Ureter (tissue), 1 donor: ENCODE results near the gene SLC34A2. TPM values are rescaled to one million over a fixed set of nuclear protein-coding genes. Genes with fewer than 3 reads are reported as not detected.
"Not testable (repeated sequence)": the region's sequence is repeated elsewhere in the genome, so short reads cannot be mapped to it uniquely, and the experiment has no call there.

Source experiments
- DNase-seq: peaks from one replicate; pipeline ENCODE4 v3.0.0-alpha.2; 2020; ENCODE audit warnings: low spot score
- total RNA-seq: library from RNA; stranded (reverse); gene quantifications from one replicate; pipeline ENCODE4 v1.2.4, GENCODE V29; 2023
- donor health status: DM: yes; HTN: yes; CAD: no.

SLC34A2 gene, protein sequence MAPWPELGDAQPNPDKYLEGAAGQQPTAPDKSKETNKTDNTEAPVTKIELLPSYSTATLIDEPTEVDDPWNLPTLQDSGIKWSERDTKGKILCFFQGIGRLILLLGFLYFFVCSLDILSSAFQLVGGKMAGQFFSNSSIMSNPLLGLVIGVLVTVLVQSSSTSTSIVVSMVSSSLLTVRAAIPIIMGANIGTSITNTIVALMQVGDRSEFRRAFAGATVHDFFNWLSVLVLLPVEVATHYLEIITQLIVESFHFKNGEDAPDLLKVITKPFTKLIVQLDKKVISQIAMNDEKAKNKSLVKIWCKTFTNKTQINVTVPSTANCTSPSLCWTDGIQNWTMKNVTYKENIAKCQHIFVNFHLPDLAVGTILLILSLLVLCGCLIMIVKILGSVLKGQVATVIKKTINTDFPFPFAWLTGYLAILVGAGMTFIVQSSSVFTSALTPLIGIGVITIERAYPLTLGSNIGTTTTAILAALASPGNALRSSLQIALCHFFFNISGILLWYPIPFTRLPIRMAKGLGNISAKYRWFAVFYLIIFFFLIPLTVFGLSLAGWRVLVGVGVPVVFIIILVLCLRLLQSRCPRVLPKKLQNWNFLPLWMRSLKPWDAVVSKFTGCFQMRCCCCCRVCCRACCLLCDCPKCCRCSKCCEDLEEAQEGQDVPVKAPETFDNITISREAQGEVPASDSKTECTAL
- 2.5 TPM for total RNA-seq

DNA sequence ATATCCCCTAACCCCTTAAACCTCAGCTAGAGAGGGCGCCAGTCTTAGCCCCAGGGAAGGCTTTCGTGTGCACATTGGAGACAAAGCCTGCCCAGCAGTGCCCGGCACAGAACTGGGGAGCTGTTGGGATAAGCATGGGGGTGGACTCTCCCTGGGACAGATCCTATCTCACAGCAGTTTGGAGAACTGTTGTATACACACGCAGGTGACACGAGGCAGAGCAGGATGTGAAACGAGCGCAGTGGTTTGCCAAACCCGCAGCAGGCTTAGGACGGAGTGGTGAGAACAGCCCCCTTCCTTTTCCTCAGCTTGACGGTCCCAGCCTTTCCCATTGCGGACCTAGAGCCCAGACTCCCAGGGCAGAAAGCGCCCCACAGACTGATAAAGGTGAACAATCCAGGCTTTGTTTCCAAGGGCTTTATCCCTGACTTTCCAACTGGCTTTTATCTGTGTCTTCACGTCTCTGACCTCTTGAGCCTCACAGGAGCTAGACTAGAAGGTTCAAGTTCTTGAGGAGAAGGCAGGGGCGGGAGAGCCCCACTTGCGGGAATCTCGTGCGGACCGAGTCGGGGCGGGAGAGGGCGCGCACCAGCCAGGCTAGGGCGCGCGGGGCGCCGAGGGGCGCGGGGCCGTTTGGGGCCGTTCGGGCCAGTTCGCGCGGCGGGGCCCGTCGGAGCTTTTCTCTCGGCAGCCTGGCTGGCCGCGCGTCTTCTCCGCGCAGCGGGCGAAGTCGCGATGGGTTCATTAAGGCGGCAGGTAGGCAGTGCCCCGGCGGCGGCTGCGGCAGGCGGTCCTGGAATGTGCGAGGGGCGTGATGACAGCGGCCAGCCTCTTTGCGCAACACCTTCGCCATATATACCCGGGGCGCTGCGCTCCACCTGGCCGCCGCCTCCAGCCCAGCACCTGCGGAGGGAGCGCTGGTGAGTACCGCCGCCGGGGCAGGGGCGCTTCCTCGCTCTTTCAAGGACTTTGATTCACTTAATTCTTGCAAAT is at the start of gene SLC34A2:
TSS of gene SLC34A2 (plus strand) at position 881 of the 993 bp plus-strand sequence. CDS start 6,650 bp downstream, outside the sequence.
- DNase-seq, result no peak

DNA sequence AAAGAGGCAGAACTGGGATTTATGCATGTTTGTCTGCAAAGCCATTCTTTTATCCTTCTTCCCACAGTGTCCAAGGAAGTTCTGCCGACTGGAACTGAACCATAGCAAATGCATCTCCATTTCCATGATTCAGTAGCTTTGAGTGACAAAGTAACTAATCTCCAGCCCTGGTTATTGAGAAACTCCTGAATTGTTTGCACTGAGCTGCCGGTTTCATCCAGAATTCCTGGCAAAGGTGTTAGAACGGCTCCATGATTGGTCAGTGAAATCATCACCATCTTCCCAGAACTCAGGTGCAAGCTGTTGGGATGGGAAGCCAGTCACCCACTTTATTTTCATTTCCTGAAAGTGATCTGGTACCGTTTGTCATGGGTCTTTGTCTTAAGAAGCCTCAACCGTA is 47.0 kb upstream of the SLC34A2 start:
- DNase-seq, result no peak

DNA sequence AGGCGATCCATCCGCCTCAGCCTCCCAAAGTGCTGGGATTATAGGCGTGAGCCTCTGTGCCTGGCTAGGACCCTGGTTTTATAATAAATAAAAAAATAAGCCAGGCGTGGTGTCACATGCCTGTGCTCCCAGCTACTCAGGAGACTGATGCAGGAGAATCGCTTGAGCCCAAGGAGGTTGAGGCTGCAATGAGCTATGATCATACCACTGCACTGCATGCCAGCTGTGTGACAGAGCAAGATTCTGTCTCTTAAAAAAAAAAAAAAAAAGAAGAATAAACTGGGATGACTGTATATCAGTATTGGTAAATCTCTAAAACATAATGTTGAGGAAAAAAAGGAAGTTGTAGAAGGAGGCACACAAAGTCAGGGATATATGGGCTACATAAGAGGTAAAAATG is 45.7 kb upstream of the SLC34A2 start:
- no peak for DNase-seq

DNA sequence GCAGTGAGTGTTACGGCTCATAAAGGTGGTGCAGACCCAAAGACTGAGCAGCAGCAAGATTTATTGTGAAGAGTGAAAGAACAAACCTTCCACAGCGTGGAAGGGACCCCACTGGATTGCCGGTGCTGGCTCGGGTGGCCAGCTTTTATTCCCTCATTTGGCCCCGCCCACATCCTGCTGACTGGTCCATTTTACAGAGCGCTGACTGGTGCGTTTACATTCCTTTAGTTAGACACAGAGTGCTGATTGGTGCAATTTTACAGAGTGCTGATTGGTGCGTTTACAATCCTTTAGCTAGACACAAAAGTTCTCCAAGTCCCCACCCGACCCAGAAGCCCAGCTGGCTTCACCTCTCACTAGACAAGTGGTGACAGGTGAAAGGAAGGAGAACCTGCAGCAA is 42.0 kb upstream of the SLC34A2 start:
- not testable (repeated sequence) for DNase-seq

DNA sequence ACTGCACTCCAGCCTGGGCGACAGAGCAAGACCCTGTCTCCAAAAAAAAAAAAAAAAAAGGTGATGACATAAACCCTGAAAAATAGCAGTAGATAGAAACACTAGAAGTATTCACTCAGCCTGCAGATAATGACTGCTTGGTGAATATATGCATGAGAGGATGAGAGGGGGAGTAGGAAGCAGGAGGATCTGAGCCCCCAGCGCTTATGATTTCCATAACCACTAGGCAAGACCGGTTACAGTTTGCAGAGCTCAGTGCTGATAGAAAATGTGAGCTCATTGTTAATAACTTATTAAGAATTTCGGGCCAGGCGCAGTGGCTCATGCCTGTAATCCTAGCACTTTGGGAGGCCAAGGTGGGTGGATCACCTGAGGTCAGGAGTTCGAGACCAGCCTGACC is 40.8 kb upstream of the SLC34A2 start:
- DNase-seq, result no peak

DNA sequence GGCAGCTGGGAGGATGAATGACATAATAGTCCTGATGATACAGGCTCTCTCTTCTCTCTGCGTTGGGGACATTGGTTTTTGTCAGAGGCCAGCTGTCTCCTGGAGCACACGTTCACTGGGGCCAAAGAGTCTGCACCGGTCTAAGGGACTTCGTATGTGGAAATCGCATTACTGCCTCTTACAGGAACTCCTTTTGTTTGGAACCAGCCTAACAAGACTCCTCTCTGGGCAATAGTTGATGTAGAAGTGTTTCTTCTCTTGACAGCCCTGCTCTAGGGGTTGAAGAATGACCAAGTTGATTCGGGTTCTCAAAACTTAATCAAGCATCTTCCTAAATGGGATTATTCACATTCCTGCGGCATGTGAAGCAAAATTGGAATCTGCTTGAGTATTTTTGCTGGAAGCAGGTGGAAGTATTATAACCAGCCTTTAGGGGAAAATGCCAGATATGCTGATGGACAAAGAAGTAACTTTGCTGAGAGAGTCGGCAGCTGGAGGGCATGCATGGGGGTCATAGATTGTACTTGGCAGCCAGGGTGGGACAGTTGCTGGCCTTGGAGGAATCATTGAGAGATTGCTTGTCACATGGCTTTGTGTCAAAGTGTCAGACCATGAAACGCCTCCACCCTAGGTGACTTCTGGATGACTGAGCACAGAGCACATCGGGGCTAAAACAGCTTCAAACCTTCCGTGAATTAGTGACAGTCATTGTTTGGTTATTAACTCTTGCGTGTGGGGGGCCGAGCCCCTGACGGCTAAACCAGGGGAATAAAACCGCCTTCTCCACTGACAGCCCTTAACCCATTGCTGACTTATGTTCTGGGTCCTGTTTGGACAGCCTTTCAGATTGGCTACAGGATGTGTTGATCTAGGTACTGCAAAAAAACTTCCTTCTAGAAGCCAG is 34.4 kb upstream of the SLC34A2 start:
- DNase-seq, result no peak

DNA sequence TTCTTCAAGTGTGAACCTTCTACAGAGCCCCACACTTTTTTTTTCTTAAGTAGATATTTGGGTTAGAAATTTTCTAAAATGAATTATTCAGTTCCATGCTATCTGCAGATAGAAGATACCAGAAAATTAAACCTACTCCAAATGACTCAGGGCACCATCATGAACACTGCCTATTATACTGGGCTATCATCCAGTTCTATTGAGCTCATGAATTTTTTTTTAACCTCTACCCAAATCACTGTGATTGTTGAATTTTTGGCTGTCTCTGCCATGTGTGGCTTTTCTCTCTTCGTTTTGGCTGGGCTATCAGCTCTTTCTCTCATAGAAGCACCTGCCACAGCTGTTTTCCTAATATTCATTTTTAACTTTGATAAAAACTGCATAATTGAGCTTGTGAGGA is 31.0 kb upstream of the SLC34A2 start:
- DNase-seq, result no peak

DNA sequence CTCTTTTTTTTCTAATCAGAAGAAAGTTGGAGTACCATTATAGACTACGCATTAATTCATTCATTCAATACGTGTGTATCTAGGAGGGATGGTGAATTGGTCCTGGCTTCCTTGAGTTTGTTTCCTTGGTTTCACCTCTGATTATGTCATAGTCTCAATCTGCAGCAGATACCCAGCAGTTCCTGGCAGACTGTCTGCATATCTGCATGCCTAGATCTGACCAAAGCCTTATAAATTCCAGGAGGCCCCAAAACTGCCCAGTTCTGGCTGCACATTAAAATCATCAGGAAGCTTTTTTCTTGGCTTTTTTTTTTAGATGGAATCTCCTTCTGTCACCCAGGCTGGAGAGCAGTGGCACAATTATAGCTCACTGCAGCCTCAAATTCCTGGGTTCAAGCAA is 27.2 kb upstream of the SLC34A2 start:
- DNase-seq, result no peak

DNA sequence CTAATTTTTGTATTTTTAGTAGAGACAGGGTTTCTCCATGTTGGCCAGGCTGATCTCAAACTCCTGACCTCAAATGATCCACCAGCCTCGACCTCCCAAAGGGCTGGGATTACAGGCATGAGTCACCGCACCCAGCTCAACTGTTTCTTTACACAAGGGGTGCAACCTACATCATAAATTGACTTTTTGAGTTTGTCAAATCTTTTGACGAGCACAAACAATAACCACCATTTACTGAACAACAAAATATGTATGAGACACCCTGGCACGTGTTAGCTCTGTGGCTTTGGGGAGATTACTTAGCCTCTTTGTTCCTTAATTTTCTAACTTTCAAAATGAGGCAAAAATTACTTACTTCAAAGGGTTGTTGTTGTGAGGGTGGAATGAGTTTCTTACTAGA is 23.5 kb upstream of the SLC34A2 start:
- no peak for DNase-seq

DNA sequence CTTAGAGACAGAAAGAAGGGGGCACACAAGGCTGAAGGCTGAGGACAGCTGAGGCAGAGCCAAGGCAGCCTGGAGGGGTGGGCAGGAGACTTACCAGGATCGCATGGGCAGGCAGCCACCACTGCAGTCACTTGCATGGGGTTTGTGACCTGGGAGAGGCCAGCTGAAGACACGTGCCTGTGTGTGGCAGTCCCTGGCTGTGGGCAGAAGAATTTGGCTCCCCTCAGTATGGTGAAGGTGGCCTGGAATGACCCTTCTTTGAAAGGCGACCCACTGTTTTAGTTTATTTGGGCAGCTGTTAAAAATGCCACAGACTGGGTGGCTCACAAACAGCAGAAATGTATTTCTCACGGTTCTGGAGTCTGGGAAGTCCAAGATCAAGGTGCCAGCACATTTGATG is 22.1 kb upstream of the SLC34A2 start:
- DNase-seq, result no peak

DNA sequence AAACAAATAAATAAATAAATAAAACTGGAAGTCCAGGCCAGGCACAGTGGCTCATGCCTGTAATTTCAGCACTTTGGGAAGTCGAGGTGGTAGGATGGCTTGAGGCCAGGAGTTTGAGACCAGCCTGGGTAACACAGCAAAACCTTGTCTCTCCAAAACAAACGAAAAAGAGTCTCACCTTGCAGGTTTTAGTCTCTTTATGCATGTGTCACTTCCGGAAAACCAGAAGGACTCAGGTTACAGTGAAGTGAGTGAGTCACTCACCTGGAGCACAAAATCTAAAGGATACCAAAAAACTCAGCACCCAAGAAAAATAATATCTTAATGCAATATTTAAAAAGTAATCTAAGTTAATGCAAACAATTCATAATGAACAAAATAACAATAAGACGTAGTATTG is 20.1 kb upstream of the SLC34A2 start:
- DNase-seq, result no peak

DNA sequence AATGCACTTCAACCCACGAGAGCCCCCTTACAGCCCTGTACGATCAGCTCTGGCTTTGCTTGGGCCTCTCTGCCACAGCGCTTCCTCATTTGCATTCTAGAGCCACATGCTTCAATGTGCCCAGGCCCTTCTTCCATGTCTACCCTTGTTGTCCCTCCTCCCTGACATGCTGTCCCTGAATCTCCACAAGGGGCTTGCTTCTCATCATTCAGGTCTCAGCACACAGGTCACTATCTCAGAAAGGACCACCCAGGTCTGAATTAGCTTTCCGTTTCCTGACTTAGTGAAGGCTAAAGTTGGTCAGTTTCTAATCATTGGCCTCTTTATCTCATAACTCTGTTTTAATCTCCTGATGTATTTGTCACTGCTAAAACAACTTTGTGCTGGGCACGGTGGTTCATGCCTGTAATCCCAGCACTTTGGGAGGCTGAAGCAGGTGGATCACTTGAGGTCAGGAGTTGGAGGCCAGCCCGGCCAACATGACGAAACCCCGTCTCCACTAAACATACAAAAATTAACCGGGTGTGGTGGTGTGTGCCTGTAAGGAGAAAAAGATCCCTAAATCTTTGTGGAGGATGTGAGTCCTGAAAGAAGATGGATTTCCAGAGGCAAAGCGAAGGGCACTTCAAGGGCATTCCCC is 17.9 kb upstream of the SLC34A2 start:
- no peak for DNase-seq

DNA sequence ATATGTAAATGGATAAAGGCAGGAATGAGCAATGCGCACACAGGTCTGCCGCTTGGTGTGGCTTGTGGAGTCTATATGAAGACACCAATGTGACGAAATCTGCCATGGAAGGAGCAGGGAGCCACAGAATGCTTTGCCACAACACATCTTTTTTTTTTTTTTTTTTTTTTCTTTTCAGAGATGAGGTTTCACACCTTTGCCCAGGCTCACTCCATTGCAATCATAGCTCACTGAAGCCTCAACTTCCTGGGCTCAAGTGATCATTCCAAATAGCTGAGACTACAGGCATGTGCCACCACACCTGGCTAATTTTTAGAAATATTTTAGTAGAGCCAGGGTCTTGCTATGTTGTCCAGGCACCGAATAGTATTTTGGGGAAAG is 17.4 kb upstream of the SLC34A2 start:
- DNase-seq, result no peak

DNA sequence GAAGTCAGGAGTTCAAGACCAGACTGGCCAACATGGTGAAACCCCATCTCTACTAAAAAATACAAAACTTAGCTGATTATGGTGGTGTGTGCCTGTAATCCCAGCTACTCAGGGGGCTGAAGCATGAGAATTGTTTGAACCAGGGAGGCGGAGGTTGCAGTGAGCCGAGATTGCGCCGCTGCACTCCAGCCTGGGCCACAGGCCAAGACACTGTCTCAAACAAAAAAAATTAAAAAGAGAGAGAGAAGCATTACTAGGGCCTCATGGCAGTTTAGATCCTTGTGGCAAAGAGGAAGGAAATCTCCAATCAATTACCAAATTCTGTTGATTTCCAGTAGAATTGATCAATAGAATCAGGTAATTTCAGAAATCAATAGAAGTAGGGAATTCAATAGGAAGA is 16.8 kb upstream of the SLC34A2 start:
- no peak for DNase-seq

DNA sequence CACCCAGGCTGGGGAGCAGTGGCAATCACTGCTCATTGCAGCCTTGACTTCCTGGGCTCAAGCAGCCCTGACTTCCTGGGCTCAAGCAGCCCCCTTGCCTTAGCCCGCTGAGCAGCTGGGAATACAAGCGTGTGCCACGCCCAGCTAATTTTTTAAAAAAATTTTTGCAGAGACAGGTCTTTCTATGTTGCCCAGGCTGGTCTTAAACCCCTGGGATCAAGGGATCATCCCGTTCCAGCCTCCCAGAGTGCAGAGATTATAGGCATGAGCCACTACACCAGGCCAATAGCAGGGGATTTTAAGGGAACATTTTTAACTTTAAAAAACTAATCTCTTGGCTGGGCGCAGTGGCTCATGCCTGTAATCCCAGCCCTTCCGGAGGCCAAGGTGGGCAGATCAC is 5.3 kb upstream of the SLC34A2 start:
- no peak for DNase-seq

DNA sequence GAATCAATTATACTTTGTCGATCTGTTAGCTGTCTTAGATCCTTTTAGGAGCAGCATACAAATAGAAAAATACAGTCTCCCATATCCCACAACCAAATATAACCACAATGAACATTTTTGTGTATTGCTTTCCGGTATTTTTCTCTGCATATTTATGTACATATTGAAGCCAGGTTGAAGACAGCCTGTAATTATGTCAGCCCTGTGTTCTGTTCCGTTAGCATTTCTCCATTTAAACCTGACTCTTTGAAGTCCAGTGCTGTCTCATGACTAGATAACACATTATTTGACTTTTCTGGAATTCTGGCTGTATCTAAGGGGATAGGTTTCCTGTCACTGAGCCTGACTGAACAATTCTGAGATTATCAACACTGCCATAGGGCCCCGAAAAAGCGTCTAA is 4.0 kb upstream of the SLC34A2 start:
- no peak for DNase-seq

DNA sequence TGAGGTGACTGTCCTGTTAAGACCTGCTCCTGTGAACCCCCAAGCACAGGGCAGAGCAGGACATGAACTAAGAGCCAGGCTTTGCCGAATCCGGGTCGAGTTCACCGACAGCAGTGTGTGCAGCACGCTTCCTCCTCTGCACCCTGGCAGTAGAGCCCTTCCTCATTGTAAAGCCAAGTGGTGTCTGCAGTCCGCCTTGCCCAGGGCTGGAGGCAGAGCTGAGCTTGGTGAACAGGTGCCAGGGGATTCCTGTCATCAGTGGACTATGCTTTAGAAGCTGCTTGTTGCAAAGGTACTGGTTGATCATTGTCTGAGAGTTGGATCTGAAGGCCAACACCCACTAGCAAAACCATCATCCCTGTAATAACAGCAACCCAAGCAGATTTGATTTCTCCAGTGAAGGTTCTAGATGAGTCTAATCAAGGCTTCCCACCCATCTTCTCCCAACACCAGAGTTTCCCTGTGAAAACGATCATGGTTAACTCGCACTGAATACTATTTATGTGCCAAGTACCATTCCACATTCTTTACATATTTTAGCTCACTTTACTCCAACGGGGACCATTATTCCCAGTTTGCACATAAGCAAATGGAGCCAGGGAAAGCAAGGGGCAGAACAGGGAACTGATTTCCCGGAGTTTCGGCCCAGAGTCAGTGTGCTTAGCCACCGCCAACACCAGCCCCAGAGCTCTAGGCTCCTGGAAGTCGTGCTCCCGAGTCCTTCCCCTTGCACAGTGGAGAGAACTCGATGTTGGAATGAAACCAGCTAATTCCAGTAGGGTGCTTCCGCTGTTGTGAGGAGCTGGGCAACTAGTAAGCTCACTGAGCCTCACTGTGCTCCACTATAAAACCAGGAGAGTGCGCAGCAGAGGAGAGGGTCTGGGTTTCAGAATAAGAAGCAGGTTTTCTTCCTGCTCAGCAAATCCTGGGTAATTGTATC is 1.4 kb upstream of the SLC34A2 start:
- no peak for DNase-seq

DNA sequence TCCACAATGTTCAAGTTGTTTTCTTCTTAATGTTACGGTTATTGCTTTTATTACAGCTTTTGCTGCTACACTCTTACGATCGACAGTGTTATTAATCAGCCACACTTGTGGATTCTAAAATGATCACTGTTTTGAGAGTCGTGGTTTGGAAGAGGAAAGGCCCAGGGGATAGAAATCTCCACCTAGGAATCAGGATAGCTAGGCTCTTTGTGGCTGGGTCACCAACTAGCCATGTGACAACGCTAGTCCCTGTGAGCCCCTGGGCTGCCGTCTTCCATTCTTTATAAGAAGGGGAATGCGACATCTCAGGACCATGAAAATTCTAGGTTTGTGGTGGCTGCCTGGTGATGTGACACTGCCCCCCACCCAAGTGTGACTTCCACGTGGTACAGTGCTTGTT is 380 bp downstream of the SLC34A2 start:
- no peak for DNase-seq

DNA sequence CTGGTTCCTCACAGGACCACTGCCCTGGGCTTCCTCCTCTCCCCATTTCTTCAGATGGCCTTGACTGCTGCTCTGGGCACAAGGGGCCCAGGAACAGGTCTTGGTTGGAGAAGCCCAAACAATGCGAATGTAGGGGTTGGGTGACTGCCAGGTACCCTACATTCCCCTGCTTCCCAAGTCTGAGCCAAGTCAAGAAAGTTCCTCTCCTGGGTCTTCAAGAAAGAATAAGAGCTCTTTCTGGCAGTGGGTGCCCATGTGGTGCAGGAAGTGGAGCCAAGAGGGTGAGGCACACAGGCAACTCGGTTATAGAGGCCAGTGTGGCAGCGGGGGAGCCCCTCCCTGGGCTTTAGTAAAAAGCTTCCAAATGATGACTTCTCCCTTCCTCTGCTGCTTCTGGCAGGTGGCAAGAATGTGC is 2.7 kb downstream of the SLC34A2 start:
- DNase-seq, result no peak

DNA sequence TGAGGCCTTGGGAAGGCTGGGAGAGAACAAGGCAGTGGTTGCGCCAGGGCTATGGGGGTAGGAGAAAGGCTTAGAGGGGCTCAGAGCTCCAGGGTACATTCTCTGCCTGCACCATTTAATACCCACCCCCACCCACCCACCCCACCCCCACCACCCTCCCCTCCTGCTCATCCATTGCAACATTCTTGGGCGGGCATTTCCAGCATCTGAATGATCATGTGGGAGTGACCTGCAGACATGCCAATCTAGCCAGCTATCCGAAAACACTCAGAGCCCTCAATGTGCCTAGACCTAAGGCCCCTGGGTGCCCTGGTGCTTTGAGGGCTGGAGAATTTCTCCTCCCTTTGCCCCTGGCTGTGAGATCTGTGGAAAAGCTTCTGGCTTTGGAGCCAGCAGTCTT is 3.1 kb downstream of the SLC34A2 start:
- no peak for DNase-seq
